Bronchial epithelial cell (primary cell): ENCODE data around the gene PYDC1. TPM values are rescaled to one million over a fixed set of nuclear protein-coding genes. Genes with fewer than 3 reads are reported as not detected.
A peak's percentile ranks its signal among the peaks of the same experiment; 100 is the strongest.
"Not testable (repeated sequence)": the region's sequence is repeated elsewhere in the genome, so short reads cannot be mapped to it uniquely, and the experiment has no call there.

Source experiments
- DNase-seq: peaks from one replicate; pipeline ENCODE4 v3.0.0-alpha.2; 2010; ENCODE audit warnings: low read depth
- FAIRE-seq: peaks from 2 replicates; lab custom pipeline; 2011; peaks lifted over from hg19 to GRCh38; lab: Jason Lieb, UNC
- H3K27me3 ChIP-seq: 2 replicates; pipeline ENCODE4 v1.5.1; 2011; ENCODE audit warnings: low read length; ENCODE audit not compliant: control insufficient read depth, insufficient read depth
- H3K36me3 ChIP-seq: 2 replicates; pipeline ENCODE4 v1.5.1; 2011; ENCODE audit warnings: low read length; ENCODE audit not compliant: control insufficient read depth, insufficient read depth
- H3K4me3 ChIP-seq: 2 replicates; pipeline ENCODE4 v1.5.1; 2011; ENCODE audit warnings: mild to moderate bottlenecking, low read depth, low read length, control low read depth
- total RNA-seq: library from RNA; depleted of rRNA; stranded (reverse); fragments of >200 nt; gene quantifications from 2 replicates; pipeline ENCODE4 v1.2.1, GENCODE V29; 2014
- TF ChIP-seq, protein P1 (sequence below): IDR thresholded peaks from 2 replicates; pipeline ENCODE4 v1.5.1; 2011; ENCODE audit warnings: mild to moderate bottlenecking, moderate library complexity, low read length, control low read depth, inconsistent platforms; ENCODE audit not compliant: insufficient read depth, severe bottlenecking

Gene PYDC1
- total RNA-seq, 1 donor from 2014 or later, result not detected

DNA sequence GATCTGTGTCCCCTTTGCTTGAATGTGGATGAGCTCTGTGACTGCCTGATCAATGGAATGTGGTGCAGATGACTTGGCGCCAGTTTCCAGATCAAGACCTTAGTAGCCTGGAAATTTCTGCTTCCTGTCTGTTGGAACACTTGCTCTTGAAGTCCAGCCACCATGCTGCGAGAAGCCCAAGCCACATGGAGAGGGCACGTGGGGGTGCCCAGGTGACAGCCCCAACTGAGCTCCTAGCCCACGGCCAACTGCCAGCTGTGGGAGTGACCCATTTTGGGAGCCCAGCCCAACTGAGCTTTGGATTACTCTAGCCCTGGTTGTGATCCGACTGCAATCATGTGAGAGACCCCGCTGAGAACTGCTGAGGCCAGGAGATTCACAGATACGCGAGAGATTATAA, 39.5 kb upstream of the PYDC1 start:
- no peaks in the 10 kb centered on the region for H3K27me3 ChIP-seq
- no peaks in the 10 kb centered on the region for H3K36me3 ChIP-seq
- FAIRE-seq (no peak), DNase-seq (no peak)
- no peak overlapping the region for H3K4me3 ChIP-seq
- TF ChIP-seq, protein P1, sequence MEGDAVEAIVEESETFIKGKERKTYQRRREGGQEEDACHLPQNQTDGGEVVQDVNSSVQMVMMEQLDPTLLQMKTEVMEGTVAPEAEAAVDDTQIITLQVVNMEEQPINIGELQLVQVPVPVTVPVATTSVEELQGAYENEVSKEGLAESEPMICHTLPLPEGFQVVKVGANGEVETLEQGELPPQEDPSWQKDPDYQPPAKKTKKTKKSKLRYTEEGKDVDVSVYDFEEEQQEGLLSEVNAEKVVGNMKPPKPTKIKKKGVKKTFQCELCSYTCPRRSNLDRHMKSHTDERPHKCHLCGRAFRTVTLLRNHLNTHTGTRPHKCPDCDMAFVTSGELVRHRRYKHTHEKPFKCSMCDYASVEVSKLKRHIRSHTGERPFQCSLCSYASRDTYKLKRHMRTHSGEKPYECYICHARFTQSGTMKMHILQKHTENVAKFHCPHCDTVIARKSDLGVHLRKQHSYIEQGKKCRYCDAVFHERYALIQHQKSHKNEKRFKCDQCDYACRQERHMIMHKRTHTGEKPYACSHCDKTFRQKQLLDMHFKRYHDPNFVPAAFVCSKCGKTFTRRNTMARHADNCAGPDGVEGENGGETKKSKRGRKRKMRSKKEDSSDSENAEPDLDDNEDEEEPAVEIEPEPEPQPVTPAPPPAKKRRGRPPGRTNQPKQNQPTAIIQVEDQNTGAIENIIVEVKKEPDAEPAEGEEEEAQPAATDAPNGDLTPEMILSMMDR, result no peak

DNA sequence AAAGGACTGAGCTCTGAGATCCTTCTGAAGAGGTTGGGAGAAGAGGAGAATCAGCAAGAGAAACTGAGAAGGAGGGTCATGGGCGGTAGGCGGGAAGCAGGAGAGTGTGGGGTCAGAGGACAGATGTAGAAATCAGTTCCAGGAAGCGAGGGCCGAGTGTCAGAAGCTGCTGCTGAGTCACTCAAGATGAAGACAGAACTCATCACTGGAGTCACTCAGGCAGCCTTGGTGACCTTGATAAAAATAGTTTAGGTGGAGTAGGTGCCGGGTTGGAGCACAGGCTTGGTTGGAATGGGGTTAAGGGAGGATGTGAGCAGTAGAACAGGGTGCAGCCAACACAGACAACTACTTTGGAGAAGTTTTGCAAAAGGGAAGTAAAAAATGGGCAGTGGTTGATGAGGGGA, 36.7 kb upstream of the PYDC1 start:
- DNase-seq (peak; percentile 7), FAIRE-seq (no peak)
- Histone ChIP-seq H3K4me3 (no peak overlapping the region), H3K36me3 (no peaks in the 10 kb centered on the region), H3K27me3 (no peaks in the 10 kb centered on the region)
- TF ChIP-seq, protein P1, result no peak

DNA sequence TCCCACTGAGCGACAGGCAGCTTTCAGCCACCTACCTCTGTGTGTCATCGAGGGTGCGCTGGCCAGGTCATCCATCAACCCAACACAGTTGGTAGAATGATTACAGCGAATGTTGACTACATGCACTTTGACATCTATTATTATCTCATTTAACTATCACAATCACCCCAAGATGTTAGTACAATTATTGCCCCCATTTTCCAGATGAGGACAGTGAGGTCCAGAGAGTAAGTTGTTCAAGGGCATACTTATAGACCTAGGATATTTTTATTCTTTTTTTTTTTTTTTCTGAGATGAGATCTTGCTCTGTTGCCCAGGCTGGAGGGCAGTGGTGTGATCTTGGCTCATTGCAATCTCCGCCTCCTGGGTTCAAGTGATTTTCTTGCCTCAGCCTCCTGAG, 34.5 kb upstream of the PYDC1 start:
- no peak overlapping the region for H3K4me3 ChIP-seq
- DNase-seq, result no peak
- H3K27me3 ChIP-seq, result no peaks in the 10 kb centered on the region
- FAIRE-seq, result no peak
- TF ChIP-seq, protein P1, result no peak
- no peaks in the 10 kb centered on the region for H3K36me3 ChIP-seq

DNA sequence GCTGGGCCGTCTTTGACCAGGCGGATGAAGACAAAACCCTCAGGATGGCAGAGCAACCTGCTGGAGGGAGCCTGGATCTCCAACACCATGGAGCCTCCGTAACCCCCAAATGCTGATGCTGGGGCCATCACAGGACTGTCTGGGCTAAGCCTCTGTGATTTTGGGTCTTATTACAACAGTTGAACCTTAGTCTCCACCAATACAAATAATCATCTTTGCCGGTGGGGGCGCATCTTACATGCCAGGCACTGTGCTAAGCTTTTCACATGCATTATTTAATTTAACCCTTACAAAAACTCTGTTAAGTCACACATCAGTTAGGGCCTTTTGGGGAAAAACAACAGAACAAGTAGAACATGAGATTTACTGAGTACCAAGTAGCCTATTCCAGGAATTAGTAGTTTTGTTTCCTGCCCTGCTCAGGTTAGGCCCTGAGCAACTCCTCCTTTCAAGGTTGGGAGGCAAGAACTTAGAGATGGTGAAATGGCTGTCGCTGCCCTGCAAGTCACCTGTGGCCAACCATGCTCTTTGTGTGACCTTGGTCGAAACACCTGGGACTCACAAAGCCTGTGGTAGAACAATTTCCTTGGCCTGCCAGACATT, 33.9 kb upstream of the PYDC1 start:
- no peak overlapping the region for H3K4me3 ChIP-seq
- no peak for DNase-seq
- no peaks in the 10 kb centered on the region for H3K27me3 ChIP-seq
- FAIRE-seq, result no peak
- TF ChIP-seq, protein P1, result no peak
- no peaks in the 10 kb centered on the region for H3K36me3 ChIP-seq

DNA sequence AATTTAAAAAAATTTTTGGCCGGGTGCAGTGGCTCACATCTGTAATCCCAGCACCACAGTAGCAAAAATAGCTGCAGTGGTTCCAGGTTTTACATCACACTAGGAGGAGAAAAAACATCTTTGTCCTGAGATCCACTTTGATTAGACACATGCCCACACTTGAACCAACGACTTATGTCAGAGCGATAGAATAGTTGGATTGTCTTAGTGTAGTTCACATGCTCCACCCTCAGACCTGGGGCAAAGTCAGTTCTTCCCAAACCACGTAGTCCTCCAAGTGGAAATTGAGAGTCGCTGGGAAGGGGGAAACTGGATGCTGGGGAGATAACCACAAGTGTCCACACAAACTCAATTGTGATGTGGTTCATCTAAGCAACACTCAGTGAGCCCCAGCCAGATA, 31.4 kb upstream of the PYDC1 start:
- Histone ChIP-seq H3K4me3 (no peak overlapping the region), H3K36me3 (no peaks in the 10 kb centered on the region), H3K27me3 (no peaks in the 10 kb centered on the region)
- FAIRE-seq (no peak), DNase-seq (peak; percentile 17)
- TF ChIP-seq, protein P1, result no peak

DNA sequence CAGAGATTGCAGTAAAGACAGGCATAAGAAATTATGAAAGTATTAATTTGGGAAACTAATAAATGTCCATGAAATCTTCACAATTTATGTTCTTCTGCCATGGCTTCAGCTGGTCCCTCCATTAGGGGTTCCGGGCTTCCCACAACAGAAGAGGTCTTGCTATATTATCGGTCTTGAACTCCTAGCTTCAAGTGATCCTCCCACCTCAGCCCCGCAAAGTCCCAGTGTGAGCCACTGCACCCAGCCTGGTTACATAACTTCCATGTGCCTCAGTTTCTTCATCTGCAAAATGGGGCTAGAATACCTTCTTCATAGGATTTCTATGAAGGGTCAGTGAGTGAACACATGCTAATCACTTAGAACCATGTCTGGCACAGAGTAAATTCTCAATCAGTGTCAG, 29.4 kb upstream of the PYDC1 start:
- no peak overlapping the region for H3K4me3 ChIP-seq
- TF ChIP-seq, protein P1, result no peak
- H3K27me3 ChIP-seq, result no peaks in the 10 kb centered on the region
- no peaks in the 10 kb centered on the region for H3K36me3 ChIP-seq
- no peak for DNase-seq
- no peak for FAIRE-seq

DNA sequence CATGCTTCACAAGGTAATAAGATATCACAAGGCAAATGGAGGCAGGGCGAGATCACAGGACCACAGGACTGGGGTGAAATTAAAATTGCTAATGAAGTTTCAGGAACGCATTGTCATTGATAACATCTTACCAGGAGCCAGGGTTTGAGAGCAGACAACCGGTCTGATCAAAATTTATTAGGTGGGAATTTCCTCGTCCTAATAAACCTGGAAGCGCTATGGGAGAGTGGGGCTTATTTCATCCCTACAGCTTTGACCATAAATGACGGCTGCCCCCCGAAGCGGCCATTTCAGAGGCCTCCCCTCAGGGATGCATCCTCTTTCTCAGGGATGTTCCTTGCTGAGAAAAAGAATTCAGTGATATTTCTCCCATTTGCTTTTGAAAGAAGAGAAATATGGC, 28.7 kb upstream of the PYDC1 start:
- not testable (repeated sequence) for DNase-seq, H3K27me3 ChIP-seq, H3K36me3 ChIP-seq, H3K4me3 ChIP-seq, FAIRE-seq
